Retinal pigment epithelial cell (primary cell): ENCODE results near the gene BRD3OS.

Source experiments
- DNase-seq: peaks from one replicate; pipeline ENCODE4 v3.0.0-alpha.2; 2010; ENCODE audit warnings: low read depth
- H3K4me3 ChIP-seq: 2 replicates; pipeline ENCODE4 v1.5.1; 2011; ENCODE audit warnings: mild to moderate bottlenecking, low read length, control low read depth, moderate library complexity
- CTCF ChIP-seq: conservative IDR thresholded peaks from 2 replicates; pipeline ENCODE4 v1.5.1; 2011; ENCODE audit warnings: low read depth, low read length, control low read depth, inconsistent platforms

BRD3OS gene

GRCh38 chr9:134076644-134077043 is 51.4 kb downstream of the BRD3OS start:
- no peak for DNase-seq
- H3K4me3 ChIP-seq = no peak overlapping the region
- no peak for TF ChIP-seq CTCF
